ENCODE data around the gene ST8SIA6. TPM values are rescaled to one million over a fixed set of nuclear protein-coding genes. Genes with fewer than 3 reads are reported as not detected.

ST8SIA6 gene
- total and polyA plus RNA-seq, 7 donors: 0.50 to 2.6 (median 1.1) TPM; not detected in 2

DNA sequence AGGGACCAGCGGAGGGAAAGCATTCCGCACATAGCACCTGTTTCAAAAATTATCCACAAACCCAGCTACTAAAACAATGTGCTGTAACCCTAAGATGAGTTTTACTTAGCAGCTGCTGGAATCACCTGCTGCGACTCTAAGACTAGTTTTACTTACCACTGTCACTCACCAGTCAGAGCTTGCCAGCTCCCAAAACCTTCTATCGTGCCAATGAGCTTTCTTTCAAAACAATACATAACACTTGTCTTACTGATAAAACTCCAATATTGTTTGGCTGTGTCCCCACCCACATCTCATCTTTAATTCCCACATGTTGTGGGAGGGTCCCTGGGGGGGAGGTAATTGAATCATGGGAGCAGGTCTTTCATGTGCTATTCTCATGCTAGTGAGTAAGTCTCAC, 18.4 kb downstream of the ST8SIA6 start:
- WGBS, 2 donors: 92% methylated on average over 4 of the region's 4 CpGs
- no peaks in the 10 kb centered on the region for H3K36me3 ChIP-seq
- H3K27me3 ChIP-seq: peaks cover 0 to 12% (median 4%) of the 10 kb centered on the region in 3 donors
- no peak for DNase-seq
- intact Hi-C loops (cut with DNase I): no loop called here
- H3K27ac ChIP-seq: no peak overlapping the region
- H3K4me3 ChIP-seq: no peak overlapping the region
- H3K9me3 ChIP-seq: no peaks in the 10 kb centered on the region
- H3K4me1 ChIP-seq: no peaks in the 10 kb centered on the region
- TF ChIP-seq, protein P1, sequence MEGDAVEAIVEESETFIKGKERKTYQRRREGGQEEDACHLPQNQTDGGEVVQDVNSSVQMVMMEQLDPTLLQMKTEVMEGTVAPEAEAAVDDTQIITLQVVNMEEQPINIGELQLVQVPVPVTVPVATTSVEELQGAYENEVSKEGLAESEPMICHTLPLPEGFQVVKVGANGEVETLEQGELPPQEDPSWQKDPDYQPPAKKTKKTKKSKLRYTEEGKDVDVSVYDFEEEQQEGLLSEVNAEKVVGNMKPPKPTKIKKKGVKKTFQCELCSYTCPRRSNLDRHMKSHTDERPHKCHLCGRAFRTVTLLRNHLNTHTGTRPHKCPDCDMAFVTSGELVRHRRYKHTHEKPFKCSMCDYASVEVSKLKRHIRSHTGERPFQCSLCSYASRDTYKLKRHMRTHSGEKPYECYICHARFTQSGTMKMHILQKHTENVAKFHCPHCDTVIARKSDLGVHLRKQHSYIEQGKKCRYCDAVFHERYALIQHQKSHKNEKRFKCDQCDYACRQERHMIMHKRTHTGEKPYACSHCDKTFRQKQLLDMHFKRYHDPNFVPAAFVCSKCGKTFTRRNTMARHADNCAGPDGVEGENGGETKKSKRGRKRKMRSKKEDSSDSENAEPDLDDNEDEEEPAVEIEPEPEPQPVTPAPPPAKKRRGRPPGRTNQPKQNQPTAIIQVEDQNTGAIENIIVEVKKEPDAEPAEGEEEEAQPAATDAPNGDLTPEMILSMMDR (IDR thresholded peaks at IDR 0.05): no peak
- TF ChIP-seq EP300 (IDR thresholded peaks at IDR 0.05) (no peak), POLR2A (IDR thresholded peaks at IDR 0.05) (no peak), POLR2AphosphoS5 (IDR thresholded peaks at IDR 0.05) (no peak)

DNA sequence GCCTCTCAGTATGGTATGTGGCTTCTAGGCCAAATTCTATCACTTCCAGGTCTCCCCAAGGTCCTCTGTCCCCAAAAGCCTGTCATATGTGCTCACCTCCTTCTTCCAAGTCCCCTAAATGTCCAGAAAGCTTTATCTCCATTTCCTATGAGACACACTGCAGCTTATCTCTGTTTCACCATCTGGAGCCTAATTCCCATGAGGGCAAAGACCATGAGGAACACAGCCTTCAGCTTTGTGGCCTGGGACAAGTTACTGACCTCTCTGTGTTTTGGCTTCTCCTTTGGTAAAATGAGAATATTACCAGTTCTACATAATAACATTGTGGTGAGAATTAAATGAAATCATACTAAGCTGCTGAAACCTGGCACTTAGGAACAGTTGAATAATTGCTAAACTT, 19.2 kb downstream of the ST8SIA6 start:
- intact Hi-C loops (cut with DNase I): no loop called here
- Histone ChIP-seq H3K36me3 (no peaks in the 10 kb centered on the region), H3K4me3 (no peak overlapping the region), H3K27ac (no peak overlapping the region), H3K27me3 (peaks cover 0 to 12% (median 4%) of the 10 kb centered on the region in 3 donors), H3K4me1 (no peaks in the 10 kb centered on the region), H3K9me3 (no peaks in the 10 kb centered on the region)
- no peak for DNase-seq
- no peak for TF ChIP-seq POLR2A (IDR thresholded peaks at IDR 0.05)
- TF ChIP-seq, protein P1 (IDR thresholded peaks at IDR 0.05): no peak
- TF ChIP-seq EP300 (IDR thresholded peaks at IDR 0.05): no peak
- no peak for TF ChIP-seq POLR2AphosphoS5 (IDR thresholded peaks at IDR 0.05)

DNA sequence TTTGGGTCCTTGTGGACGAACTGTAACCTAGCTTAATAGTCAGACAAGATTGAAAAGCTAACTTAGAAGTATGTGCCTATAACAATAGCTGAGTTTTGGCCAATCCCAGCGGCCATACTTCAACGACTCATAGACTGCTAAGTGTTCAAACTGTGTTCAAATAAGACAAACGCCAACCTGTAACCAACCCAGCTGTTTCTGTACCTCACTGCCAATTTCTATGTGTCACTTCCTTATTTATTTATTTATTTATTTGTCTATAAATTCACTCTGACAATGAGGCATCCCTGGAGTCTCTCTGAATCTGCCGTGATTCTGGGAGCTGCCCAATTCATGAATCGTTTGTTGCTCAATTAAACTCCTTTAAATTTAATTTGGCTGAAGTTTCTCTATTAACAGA, 21.7 kb downstream of the ST8SIA6 start:
- TF ChIP-seq POLR2AphosphoS5 (IDR thresholded peaks at IDR 0.05) (no peak), EP300 (IDR thresholded peaks at IDR 0.05) (no peak), POLR2A (IDR thresholded peaks at IDR 0.05) (no peak)
- TF ChIP-seq, protein P1 (IDR thresholded peaks at IDR 0.05): no peak
- peaks cover 0 to 18% (median 4%) of the 10 kb centered on the region in 3 donors for H3K27me3 ChIP-seq
- DNase-seq: no peak
- H3K36me3 ChIP-seq: no peaks in the 10 kb centered on the region
- no peaks in the 10 kb centered on the region for H3K4me1 ChIP-seq
- no peaks in the 10 kb centered on the region for H3K9me3 ChIP-seq
- intact Hi-C loops (cut with DNase I): loop anchor here (5.0 kb wide), 1 partner anchor 590 kb away; no protein-coding TSS in a partner anchor
- H3K27ac ChIP-seq: no peak overlapping the region
- 50 to 80% methylated on average over 6 of the region's 6 CpGs for WGBS, 2 donors
- no peak overlapping the region for H3K4me3 ChIP-seq

DNA sequence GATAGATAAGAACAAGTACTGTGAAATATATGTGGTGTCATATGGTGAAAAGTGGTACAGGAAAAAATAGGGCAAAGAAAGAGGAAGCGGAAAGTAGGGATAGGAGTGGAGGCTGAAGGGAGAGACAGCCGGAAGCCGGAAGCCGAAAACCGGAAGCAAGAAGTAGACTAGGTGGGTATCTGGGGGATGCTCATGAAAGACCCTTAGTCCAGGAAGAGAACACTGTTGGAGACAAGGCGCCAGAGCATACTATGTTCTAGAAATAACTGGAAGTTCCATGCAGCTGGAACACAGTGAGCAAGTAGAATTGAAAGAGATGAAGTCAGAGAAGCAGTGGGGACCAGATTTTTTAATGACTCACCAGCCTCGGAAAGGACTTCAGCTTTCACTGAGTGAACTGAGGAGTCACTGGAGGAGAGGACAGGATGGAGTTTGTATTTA, 22.5 kb downstream of the ST8SIA6 start:
- H3K4me3 ChIP-seq: no peak overlapping the region
- WGBS, 2 donors: 56 to 73% methylated on average over 7 of the region's 7 CpGs
- H3K9me3 ChIP-seq: no peaks in the 10 kb centered on the region
- no peaks in the 10 kb centered on the region for H3K4me1 ChIP-seq
- peaks cover 0 to 18% (median 4%) of the 10 kb centered on the region in 3 donors for H3K27me3 ChIP-seq
- no peak overlapping the region for H3K27ac ChIP-seq
- intact Hi-C loops (cut with DNase I): loop anchor here (5.0 kb wide), 1 partner anchor 590 kb away; no protein-coding TSS in a partner anchor
- DNase-seq: no peak
- TF ChIP-seq, protein P1 (IDR thresholded peaks at IDR 0.05): no peak
- TF ChIP-seq POLR2AphosphoS5 (IDR thresholded peaks at IDR 0.05): no peak
- no peak for TF ChIP-seq EP300 (IDR thresholded peaks at IDR 0.05)
- TF ChIP-seq POLR2A (IDR thresholded peaks at IDR 0.05): no peak
- H3K36me3 ChIP-seq: no peaks in the 10 kb centered on the region

Data from sigmoid colon (tissue), 7 donors.